Activated naive CD8-positive, alpha-beta T cell treated with anti-CD3 and anti-CD28 coated beads for 36 hours (primary cell): ENCODE results near the gene TASOR2. TPM values are rescaled to one million over a fixed set of nuclear protein-coding genes. Genes with fewer than 3 reads are reported as not detected.

Experiments
- DNase-seq: peaks from one replicate; pipeline ENCODE4 v3.0.0; 2021
- H3K27ac Mint-ChIP-seq: one replicate; pipeline ENCODE4 v1.8.0; 2022; ENCODE audit warnings: mild to moderate bottlenecking, moderate library complexity, mixed read lengths
- H3K27me3 Mint-ChIP-seq: one replicate; pipeline ENCODE4 v1.8.0; 2022; ENCODE audit warnings: mild to moderate bottlenecking, mixed read lengths
- H3K36me3 Mint-ChIP-seq: one replicate; pipeline ENCODE4 v1.8.0; 2021; ENCODE audit warnings: mild to moderate bottlenecking, mixed read lengths
- H3K4me1 Mint-ChIP-seq: one replicate; pipeline ENCODE4 v1.8.0; 2021; ENCODE audit warnings: mixed read lengths
- H3K4me3 Mint-ChIP-seq: one replicate; pipeline ENCODE4 v1.8.0; 2022; ENCODE audit warnings: mild to moderate bottlenecking, moderate library complexity, mixed read lengths
- H3K9me3 Mint-ChIP-seq: one replicate; pipeline ENCODE4 v1.8.0; 2022; ENCODE audit warnings: mixed read lengths
- total RNA-seq, 2 experiments: library from RNA; stranded (reverse); gene quantifications; one replicate each; pipeline ENCODE4 v1.2.3, GENCODE V29; 2021

The TASOR2 gene
- total RNA-seq, 2 experiments from 2014 or later, result 63.4 to 63.9 TPM

DNA sequence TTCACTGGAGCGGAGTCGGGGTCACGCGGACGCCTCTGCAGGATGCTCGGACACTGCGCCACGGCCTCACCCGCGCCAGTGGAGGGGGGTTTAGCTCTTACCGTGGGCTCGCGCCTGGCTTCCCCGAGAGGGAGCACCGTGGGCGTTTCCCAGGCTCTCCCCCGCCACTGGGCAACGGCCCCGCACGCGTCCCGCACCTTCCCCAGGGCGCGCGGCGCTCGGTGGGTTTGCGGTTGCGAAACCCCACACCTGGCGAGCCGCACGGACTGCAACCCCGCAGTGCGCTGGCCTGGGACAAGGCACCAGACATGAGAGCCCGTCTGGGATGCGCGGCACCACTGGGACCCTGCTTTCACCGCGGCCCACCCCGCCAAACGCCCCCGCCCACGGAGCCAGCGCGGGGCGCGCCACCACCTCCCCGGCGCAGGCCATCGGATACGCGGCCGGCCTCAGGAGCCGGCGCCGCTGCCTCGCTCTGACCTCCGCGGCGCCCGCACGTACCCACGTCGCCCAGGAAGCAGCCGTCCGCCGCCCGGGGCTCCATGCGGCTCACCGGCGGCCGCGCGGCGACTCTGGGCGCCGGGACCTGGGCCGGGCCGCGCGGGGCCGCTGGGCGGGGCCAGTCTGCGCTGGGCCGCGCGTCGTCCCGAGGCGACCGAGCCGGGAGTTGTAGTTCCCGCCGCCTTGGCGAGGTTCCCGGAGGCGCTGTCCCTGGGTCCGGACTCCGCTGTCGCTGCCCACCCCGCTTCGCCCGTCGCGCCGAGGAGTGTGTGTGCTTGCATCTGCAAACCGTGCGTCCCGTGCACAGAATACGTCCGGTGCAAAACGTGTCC, 18.4 kb upstream of the TASOR2 start, which contains the start of gene ASB13:
Gene ASB13, minus strand, starts transcription at position 588 of the 833 bp plus-strand sequence. Its CDS starts 44 bp downstream, at position 544.
- peaks cover 13% of the 10 kb centered on the region for H3K4me1 Mint-ChIP-seq
- no peaks in the 10 kb centered on the region for H3K36me3 Mint-ChIP-seq
- peak within 1 kb of the TSS; percentile 88 for H3K4me3 Mint-ChIP-seq
- H3K9me3 Mint-ChIP-seq, result no peaks in the 10 kb centered on the region
- H3K27me3 Mint-ChIP-seq, result peaks cover 3% of the 10 kb centered on the region
- H3K27ac Mint-ChIP-seq, result peak within 1 kb of the TSS; percentile 31
- DNase-seq, result peak; percentile 63

DNA sequence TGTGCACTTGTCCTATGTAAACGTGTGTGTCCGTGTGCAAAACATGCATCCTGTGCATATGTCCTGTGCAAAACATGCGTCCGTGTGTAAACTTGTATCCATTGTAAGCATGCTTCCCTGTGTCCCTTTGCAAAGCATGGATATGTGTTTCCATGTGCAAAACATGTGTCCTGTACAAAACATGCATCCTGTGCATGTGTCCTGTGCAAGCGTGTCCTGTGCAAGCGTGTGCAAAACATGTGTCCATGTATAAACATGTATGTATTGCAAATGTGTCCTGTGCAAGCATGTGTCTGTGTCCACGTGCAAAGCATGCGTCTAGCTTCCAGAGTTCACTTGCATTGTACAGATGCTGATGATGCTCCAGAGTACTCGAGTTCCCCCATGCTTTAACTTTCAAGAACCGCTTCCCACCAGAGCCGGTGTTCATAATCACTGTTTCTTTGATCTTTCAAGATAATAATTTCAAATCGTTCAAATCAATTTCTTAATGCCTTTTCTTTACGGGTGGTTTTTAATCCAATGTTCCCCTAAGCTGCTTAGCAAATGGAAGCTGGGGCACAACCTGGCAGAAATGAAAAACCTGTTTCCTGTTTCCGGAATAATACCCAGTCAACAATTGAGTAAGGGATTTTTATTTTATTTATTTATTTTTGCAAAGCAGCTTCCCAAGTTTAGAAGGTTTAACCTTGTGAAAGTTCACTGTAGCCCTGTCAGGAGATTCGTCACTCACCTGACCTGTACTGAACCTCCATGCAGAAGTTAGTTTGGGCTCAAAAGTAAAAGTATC, 17.6 kb upstream of the TASOR2 start:
- peak overlapping the region; percentile 31 for H3K27ac Mint-ChIP-seq
- H3K36me3 Mint-ChIP-seq, result no peaks in the 10 kb centered on the region
- peak overlapping the region; percentile 88 for H3K4me3 Mint-ChIP-seq
- no peak for DNase-seq
- peaks cover 6% of the 10 kb centered on the region for H3K27me3 Mint-ChIP-seq
- no peaks in the 10 kb centered on the region for H3K9me3 Mint-ChIP-seq
- H3K4me1 Mint-ChIP-seq, result peaks cover 13% of the 10 kb centered on the region

DNA sequence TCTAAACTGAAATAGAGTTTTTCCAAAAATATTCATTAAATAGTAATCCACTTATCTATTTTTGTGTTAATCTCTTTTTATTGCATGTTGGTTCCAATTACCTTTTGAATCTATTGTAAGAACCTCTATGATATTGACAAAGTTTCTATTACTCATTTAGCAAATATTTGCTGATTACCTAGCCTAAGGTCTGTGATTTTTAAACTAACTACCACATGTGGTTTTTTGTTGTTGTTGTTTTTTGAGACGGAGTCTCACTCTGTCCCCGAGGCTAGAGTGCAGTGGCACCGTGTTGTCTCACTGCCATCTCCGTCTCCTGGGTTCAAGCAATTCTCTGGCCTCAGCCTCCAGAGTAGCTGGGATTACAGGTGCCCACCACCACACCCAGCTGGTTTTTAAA, 16.2 kb upstream of the TASOR2 start:
- no peaks in the 10 kb centered on the region for H3K9me3 Mint-ChIP-seq
- H3K4me1 Mint-ChIP-seq, result peaks cover 13% of the 10 kb centered on the region
- H3K27me3 Mint-ChIP-seq, result peaks cover 6% of the 10 kb centered on the region
- DNase-seq, result no peak
- H3K4me3 Mint-ChIP-seq, result no peak overlapping the region
- no peak overlapping the region for H3K27ac Mint-ChIP-seq
- H3K36me3 Mint-ChIP-seq, result no peaks in the 10 kb centered on the region

DNA sequence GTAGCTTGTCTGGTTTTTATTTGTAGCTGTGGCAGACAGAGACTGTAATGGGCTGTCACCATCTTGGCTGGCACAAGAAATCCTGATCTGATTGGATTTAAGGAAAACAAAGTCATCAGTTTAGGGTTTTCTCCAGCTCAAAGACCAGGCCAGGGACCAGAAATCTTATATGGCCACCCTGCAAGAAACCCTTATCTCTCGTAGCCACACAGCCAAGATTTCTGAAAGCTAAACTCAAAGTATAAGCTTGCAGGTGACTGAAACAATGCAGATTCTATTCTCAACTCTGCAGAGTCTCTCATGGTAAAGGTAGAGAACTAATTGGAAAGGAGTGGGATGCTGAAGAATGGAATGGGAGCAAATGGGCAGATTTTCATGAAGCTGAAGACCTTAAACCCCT, 15.0 kb upstream of the TASOR2 start:
- no peak overlapping the region for H3K27ac Mint-ChIP-seq
- H3K36me3 Mint-ChIP-seq, result no peaks in the 10 kb centered on the region
- no peak overlapping the region for H3K4me3 Mint-ChIP-seq
- no peak for DNase-seq
- H3K4me1 Mint-ChIP-seq, result peaks cover 11% of the 10 kb centered on the region
- H3K27me3 Mint-ChIP-seq, result peaks cover 9% of the 10 kb centered on the region
- peaks cover 3% of the 10 kb centered on the region for H3K9me3 Mint-ChIP-seq

DNA sequence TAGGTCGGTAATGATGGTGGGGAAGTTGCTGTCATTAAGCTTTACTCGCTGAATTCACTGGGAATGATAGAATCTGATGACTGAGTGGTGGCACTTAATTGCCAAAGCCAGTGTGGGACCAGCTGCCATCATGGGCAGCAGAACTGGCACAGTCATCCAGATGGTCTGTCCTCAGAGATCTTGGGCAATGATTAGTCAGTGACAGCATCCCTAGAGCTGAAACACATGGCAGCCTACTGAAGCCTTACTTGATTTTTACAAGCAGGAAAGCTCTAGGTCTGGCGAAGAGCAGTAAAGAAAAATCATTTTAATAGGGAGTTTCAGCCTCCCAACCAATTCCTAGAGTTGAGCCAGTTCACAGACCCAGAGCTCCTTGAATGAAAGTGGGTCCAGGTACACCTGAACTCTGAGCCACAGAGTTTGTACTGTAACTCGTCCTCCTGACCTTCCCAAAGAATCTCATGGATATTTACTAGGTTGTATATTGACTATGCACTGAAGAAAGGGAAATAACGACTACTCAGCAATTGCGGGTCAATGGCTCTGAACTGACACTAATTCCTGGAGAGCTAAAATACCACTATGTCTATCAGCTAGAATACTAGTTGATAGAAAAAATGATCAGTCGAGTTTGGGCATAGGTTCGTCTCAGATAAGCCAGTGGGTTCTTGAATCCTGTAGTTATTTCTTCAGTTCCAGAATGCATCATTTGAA, 13.8 kb upstream of the TASOR2 start:
- Mint-ChIP-seq H3K36me3 (no peaks in the 10 kb centered on the region), H3K4me1 (peaks cover 7% of the 10 kb centered on the region), H3K27me3 (peaks cover 9% of the 10 kb centered on the region), H3K4me3 (no peak overlapping the region), H3K9me3 (peaks cover 3% of the 10 kb centered on the region), H3K27ac (no peak overlapping the region)
- DNase-seq, result no peak

DNA sequence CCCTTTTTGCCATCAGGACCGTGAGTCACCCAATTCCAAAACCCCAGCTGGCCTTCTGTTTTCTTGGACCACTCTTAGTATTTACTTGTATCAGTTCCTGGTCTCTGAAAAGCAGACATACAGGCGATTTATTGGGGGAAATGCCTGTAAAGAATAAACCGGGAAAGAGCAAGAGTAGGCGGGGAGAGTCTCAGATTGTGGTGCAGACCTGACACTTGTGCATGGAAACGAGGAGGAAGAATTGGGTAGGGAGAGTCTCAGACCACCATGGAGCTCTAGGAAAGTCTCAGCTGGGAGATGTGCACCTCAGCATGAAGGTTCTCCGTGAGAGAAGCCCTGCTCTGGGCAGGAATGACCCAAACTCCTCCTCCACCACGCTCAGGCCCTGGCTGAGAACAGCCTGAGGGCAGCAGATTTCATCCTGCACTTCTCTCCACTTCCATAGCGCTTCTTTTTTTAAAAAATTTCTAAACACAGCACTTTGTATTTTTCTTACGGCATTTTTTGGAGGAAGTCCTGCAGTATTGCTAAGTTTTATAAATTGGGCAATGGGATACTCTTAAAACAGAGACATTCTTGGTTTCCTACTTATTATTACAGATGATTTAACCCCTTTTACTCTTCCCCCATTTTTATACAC, 6.1 kb upstream of the TASOR2 start:
- Mint-ChIP-seq H3K4me1 (peaks cover 2% of the 10 kb centered on the region), H3K27ac (no peak overlapping the region), H3K9me3 (peaks cover 3% of the 10 kb centered on the region), H3K36me3 (no peaks in the 10 kb centered on the region), H3K27me3 (peaks cover 12% of the 10 kb centered on the region), H3K4me3 (no peak overlapping the region)
- no peak for DNase-seq

DNA sequence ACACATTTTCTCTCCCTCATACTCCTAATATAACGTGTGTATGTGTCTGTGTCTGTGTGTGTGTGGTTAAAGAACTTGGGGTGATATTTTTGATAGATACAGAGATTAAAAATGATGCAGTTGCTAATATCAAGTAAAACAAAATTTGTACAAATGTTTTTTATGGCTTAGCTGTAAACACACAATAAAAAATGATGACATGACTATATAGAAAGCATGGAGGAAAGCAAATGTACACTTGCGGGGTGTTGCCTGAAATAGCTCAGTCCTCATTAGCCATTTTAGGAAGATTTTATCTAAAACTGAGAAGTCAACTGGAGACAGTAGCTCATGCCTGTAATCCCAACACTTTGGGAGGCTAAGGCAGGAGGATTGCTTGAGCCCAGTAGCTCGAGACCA, 5.6 kb upstream of the TASOR2 start:
- H3K4me1 Mint-ChIP-seq, result peaks cover 6% of the 10 kb centered on the region
- H3K36me3 Mint-ChIP-seq, result no peaks in the 10 kb centered on the region
- no peak for DNase-seq
- no peak overlapping the region for H3K4me3 Mint-ChIP-seq
- H3K27me3 Mint-ChIP-seq, result peaks cover 10% of the 10 kb centered on the region
- H3K27ac Mint-ChIP-seq, result no peak overlapping the region
- H3K9me3 Mint-ChIP-seq, result peaks cover 3% of the 10 kb centered on the region

DNA sequence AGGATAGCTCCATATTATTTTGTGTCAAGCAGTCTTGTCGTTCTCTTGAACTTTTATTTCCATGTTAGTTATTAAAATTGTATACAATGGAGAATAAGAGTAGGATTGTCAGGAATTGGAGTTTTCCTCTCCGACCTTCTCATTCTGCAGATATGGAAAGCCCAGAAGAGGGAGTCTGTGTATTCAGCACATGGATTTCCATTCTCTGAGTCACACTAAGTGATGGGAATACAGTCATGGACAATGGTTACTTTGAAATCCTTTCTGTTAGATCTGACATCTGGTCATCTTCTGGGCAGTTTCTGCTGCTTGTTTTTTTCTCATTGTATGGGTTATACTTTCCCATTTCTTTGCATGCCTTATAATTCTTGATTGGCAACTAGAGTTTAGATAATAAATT, 5.0 kb upstream of the TASOR2 start:
- Mint-ChIP-seq H3K27me3 (peaks cover 11% of the 10 kb centered on the region), H3K36me3 (peaks cover 5% of the 10 kb centered on the region), H3K9me3 (no peaks in the 10 kb centered on the region), H3K4me1 (peaks cover 11% of the 10 kb centered on the region), H3K27ac (no peak overlapping the region), H3K4me3 (no peak overlapping the region)
- DNase-seq, result no peak

DNA sequence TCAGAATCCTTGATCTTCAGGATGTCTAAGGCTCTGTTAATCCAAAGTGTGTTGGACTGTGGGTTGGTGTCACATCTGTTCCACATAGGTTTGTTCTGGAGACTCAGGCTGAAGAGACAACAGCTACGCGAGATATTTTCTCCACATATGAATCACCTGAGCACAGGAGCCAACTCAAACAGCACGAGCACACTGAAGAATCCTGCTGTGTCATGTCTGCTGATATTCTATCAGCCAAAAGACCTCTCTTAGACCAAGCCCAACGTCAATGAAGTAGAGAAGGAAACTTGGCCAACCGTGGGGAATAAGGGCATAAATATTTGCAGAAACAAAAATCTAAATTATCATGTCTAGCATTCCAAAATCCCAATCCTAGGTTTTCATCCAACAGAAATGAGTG, 2.7 kb upstream of the TASOR2 start:
- Mint-ChIP-seq H3K27me3 (peaks cover 9% of the 10 kb centered on the region), H3K4me3 (no peak overlapping the region), H3K4me1 (peaks cover 15% of the 10 kb centered on the region), H3K27ac (no peak overlapping the region), H3K9me3 (no peaks in the 10 kb centered on the region), H3K36me3 (peaks cover 13% of the 10 kb centered on the region)
- DNase-seq, result no peak

DNA sequence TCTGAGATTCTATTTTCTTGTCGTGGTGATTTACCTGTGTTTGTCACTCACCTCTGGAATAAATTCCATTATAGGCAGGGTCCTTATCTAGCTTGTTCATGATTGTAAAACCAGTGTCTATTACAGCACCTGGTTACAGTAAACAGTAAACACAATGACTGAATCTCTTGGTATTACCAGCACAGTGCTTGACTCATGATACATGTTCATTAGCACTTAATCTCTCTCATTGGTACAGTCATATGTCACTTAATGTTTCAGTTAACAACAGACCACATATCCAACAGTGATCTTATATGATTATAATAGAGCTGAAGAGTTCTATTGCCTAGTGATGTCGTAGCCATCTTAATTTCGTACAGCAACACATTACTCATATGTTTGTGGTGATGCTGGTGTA, 1.6 kb upstream of the TASOR2 start:
- DNase-seq, result no peak
- no peak overlapping the region for H3K4me3 Mint-ChIP-seq
- H3K27me3 Mint-ChIP-seq, result peaks cover 7% of the 10 kb centered on the region
- H3K9me3 Mint-ChIP-seq, result no peaks in the 10 kb centered on the region
- peaks cover 16% of the 10 kb centered on the region for H3K36me3 Mint-ChIP-seq
- peaks cover 26% of the 10 kb centered on the region for H3K4me1 Mint-ChIP-seq
- no peak overlapping the region for H3K27ac Mint-ChIP-seq

DNA sequence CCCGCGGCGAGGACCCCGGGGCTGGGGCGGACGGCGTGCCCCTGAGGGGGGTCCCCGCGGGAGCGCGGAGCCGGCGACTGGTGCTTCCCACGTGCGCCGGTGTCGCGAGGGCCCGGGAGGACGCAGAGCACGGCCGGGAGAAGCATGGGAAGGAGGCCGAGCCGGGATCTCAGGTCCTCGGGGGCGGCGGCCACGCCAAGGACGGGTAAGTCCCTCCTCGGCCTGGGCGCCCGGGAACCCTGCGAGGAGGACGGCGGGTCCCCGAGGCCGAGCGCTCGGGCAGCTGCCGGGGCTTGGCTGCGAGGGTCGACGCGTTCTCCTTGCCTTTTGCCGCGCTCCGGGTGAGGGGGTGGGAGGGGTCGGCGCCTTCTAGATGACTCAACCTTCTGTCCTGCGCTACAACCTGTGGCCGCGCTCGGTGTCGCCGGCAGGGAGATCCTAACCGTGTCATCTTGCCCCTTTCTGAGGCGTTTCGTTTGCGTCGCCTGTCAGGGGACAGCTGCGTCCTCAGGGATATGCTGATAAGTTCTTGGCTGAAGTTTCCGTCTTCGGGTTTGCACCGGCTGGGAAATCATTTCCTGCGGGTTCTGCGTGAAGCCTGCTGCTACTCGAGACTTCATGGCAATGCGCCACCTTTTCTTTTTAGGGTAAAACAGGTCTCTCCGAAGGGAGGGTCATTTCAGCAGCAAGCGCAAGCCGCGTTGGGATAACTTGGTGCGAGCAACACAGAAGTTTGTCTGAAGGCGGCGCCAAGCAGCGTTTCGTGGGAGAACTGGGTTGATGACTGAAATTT, 529 bp downstream of the TASOR2 start:
- Mint-ChIP-seq H3K27ac (peak overlapping the region; percentile 95), H3K36me3 (peaks cover 27% of the 10 kb centered on the region), H3K4me1 (peaks cover 39% of the 10 kb centered on the region), H3K27me3 (peaks cover 3% of the 10 kb centered on the region), H3K4me3 (peak overlapping the region; percentile 93), H3K9me3 (no peaks in the 10 kb centered on the region)
- peak; percentile 80 for DNase-seq

DNA sequence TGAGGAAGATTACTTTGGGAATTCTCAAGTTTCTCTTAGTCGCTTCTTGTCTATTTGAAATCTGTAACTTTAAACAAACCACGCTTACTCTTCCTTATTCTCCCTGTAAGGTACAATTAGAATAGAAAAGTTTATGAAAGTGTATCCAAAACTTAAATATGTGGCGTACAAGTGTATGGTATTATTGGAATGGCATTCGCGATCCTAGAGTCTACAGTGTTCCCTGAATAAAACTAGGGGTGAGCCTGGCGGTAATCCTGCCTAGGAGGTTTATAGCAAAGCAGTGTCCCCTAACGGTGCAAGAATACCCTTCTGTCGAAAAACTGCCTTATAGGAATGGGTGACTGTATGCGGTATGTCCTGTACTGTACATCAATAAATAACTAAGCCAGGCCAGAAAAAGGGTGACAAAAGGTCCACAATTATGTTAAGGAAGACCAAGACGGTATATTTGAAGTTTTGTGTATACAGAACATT, 1.2 kb downstream of the TASOR2 start:
- Mint-ChIP-seq H3K4me1 (peaks cover 42% of the 10 kb centered on the region), H3K36me3 (peaks cover 27% of the 10 kb centered on the region), H3K27me3 (peaks cover 3% of the 10 kb centered on the region), H3K9me3 (no peaks in the 10 kb centered on the region), H3K27ac (peak overlapping the region; percentile 95), H3K4me3 (peak overlapping the region; percentile 93)
- DNase-seq, result no peak

DNA sequence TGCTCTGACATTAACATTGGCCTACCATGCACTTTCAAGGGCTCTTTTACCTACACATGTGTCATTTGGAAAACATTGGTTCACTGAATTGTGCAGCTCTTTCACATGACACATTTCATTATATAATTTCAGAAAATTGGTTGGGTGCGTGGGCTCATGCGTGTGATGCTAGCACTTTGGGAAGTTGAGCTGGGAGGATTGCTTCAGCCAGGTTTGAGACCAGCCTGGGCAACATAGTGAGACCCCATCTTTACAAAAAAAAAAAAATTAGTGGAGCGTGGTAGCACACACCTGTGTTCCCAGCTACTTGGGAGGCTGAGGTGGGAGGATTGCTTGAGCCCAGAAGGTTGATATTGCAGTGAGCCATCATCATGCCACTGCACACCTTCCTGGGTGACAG, 3.9 kb downstream of the TASOR2 start:
- Mint-ChIP-seq H3K4me3 (no peak overlapping the region), H3K27me3 (peaks cover 3% of the 10 kb centered on the region)

DNA sequence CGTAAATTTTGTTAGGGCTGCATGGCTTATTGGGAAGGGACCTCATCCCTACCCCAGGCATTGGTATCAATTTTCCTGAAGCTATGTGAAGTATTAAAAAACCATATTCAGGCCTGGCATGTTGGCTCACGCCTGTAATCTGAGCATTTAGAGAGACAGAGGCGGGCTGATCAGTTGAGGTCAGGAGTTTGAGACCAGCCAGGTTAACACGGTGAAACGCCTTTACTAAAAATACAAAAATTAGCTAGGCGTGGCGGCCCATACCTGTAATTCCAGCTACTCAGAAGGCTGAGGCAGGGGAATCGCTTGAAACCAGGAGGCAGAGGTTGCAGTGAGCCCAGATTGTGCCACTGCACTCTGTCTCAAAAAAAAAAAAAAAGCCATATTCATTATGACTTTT, 7.1 kb downstream of the TASOR2 start:
- Mint-ChIP-seq H3K9me3 (no peaks in the 10 kb centered on the region), H3K4me3 (peak overlapping the region; percentile 67), H3K36me3 (peaks cover 22% of the 10 kb centered on the region), H3K27me3 (no peaks in the 10 kb centered on the region), H3K4me1 (peaks cover 68% of the 10 kb centered on the region), H3K27ac (peak overlapping the region; percentile 34)
- no peak for DNase-seq

More for the DNA sequence above, 3.9 kb downstream of the TASOR2 start:
- peaks cover 27% of the 10 kb centered on the region for H3K36me3 Mint-ChIP-seq
- no peaks in the 10 kb centered on the region for H3K9me3 Mint-ChIP-seq
- H3K27ac Mint-ChIP-seq, result no peak overlapping the region
- no peak for DNase-seq
- peaks cover 59% of the 10 kb centered on the region for H3K4me1 Mint-ChIP-seq
